ENCODE measurements around the gene PTPRK.

The PTPRK gene

GRCh38 chr6:128276311-128276710, 244.1 kb downstream of the PTPRK start:
- no peak for DNase-seq

GRCh38 chr6:128275681-128276080, 244.7 kb downstream of the PTPRK start:
- DNase-seq: no peak

GRCh38 chr6:128275030-128275429, 245.4 kb downstream of the PTPRK start:
- no peak for DNase-seq

GRCh38 chr6:128271527-128271926, 248.9 kb downstream of the PTPRK start:
- DNase-seq: no peak

- no peak for DNase-seq
Observed at GRCh38 chr6:128271011-128271410, 249.4 kb downstream of the PTPRK start.

- DNase-seq: no peak
Observed at GRCh38 chr6:128266946-128267345, 253.5 kb downstream of the PTPRK start.

GRCh38 chr6:128265706-128266105, 254.7 kb downstream of the PTPRK start:
- DNase-seq: no peak

GRCh38 chr6:128259730-128260685, 260.4 kb downstream of the PTPRK start:
- peak in 1 of 2 donors; percentile 26 for DNase-seq

- DNase-seq: peak in 1 of 2 donors; percentile 17
Observed at GRCh38 chr6:128259029-128259724, 261.2 kb downstream of the PTPRK start.

- no peak for DNase-seq
Observed at GRCh38 chr6:128256095-128256494, 264.3 kb downstream of the PTPRK start.

GRCh38 chr6:128252341-128253176, 267.8 kb downstream of the PTPRK start:
- DNase-seq: no peak

GRCh38 chr6:128251445-128252340, 268.7 kb downstream of the PTPRK start:
- no peak for DNase-seq

- DNase-seq: no peak
Observed at GRCh38 chr6:128250370-128251070, 269.9 kb downstream of the PTPRK start.

- no peak for DNase-seq
Observed at GRCh38 chr6:128249429-128249828, 271.0 kb downstream of the PTPRK start.

- DNase-seq: no peak
Observed at GRCh38 chr6:128246472-128247260, 273.7 kb downstream of the PTPRK start.

- no peak for DNase-seq
Observed at GRCh38 chr6:128244751-128245405, 275.5 kb downstream of the PTPRK start.

GRCh38 chr6:128242765-128243403, 277.5 kb downstream of the PTPRK start:
- no peak for DNase-seq

GRCh38 chr6:128241216-128241615, 279.2 kb downstream of the PTPRK start:
- peak in 1 of 2 donors; percentile 5 for DNase-seq

- no peak for DNase-seq
Observed at GRCh38 chr6:128240024-128240428, 280.4 kb downstream of the PTPRK start.

Data from CD4-positive, alpha-beta T cell treated with Interleukin-1 beta for 1 hour (primary cell).